Kasumi-1 (cell line): ENCODE data around the gene NNMT.
"Not testable (repeated sequence)": the region's sequence is repeated elsewhere in the genome, so short reads cannot be mapped to it uniquely, and the experiment has no call there.

ENCODE experiments used
- DNase-seq, 2 experiments: peaks; one replicate each; lab custom pipeline; 2025; lab: John Stamatoyannopoulos, UW

Gene NNMT

DNA sequence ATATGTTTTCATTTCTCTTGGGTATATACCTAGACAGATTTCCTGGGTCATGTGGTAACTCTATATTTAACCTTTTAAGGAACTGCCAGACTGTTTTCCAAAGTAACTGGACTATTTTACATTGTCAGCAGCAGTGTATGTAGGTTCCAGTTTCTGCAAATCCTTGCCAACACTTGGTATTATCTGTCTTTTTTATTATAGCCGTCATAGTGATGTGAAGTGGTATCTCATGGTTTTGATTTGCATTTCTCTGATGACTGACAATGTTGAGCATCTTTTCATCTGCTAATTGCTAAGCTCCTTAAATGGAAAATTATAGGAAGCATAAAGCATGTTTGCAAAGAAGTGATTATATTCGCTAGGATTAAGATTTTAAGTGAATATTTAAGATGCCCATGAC is 13.9 kb downstream of the NNMT start:
- no peak for DNase-seq

DNA sequence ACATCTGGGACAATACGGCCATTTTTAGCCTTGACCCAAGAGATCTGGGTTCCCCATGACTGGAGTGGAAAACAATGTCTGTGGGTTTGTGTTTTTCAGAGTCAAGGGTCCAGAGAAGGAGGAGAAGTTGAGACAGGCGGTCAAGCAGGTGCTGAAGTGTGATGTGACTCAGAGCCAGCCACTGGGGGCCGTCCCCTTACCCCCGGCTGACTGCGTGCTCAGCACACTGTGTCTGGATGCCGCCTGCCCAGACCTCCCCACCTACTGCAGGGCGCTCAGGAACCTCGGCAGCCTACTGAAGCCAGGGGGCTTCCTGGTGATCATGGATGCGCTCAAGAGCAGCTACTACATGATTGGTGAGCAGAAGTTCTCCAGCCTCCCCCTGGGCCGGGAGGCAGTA is 15.7 kb downstream of the NNMT start:
- no peak for DNase-seq

DNA sequence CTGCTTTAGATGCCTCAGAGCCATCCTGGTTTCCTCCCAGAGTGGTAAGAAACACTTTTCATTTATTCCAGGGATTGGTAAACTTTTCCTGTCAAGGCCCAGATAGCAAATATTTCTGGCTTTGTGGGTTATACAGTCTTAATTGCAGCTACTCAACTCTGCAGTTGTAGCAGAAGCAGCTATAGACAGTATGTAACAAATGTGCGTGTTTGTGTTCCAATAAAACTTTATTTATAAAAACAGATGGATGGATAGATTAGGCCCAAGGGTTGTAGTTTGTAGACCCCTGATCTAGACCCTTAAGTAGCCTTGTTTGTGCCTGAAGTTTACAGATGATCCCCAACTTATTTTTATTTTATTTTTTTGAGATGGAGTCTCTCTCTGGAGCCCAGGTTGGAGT is 17.9 kb downstream of the NNMT start:
- no peak for DNase-seq

DNA sequence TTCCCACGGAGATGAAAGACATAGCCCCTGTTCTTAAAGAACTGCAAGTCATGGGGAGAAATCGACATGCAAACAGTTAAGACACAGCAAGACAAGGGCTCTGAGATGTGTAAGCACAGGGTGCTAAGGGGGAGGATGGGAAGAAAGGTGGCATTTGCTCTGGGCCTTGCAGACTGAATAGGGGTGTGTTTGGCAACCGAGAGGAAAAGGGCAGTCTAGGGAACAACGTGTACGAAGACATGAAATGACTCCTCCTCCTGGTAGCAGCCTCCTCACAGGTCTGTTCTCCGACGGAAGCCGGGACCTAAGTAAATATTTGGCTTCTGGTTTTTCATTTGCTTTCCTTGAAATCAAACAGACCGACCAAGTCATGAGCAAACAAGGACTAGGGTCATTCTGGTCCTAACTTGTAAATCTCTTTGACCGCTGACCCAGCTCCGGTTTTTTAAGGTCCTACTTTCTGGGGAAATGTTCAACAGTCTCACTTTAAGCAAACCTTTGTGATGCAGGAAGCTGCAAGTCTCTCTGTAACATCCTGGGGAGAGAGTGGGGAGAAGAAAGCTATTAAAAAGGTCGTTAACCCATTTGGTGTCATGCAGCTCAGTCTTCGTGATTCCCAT is 19.7 kb downstream of the NNMT start:
- no peak for DNase-seq

DNA sequence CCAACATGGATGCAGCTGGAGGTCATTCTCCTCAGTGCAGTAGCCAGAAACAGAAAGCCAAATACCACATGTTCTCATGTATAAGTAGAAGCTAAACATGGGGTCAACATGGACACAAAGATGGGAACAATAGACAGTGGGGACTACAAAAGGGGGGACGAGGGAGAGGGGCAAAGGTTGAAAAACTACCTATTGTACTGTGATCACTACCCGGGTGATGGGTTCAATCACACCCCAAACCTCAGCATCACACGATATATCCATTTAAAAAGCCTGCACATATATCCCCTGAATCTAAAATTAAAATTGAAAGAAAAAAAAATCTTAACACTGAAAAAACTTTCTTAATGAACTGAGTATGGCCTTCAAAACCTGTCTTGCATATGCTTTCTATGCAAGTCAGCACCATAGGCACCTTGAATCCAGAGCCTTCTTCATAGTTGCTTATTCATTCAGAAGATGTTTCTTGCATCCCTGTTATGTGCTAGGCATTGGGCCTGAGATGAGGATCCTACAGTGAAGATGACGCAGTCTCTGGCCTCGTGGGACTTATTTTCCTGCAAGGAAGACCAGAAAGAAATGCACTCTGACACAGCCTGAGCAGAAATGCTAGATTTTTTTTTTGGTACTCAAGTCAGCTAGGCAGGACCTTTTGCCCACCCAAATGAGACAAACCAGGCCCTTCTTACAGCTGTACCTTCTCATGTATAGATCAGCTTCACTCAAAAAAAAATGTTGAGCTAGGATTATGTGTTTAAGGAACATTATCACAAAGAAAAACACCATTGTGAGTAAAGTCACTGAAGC is 21.0 kb downstream of the NNMT start:
- DNase-seq: no peak

DNA sequence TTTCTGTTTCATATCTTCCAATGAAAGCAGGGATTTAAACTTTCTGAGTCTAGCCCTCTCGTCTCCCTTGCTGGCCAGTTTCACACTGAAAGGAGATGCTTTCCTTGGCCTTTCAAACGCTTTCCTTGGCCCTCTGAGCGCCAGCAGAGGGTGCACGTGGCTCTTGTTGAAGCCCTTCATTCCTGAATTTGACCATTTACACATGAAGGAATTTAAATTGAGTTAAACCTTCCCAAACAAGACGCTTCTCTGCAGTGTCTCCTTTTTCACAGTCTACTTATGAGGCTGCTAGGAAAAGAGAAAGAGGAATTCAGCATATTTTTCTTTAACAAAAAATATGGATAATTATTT is 21.6 kb downstream of the NNMT start:
- DNase-seq: no peak

DNA sequence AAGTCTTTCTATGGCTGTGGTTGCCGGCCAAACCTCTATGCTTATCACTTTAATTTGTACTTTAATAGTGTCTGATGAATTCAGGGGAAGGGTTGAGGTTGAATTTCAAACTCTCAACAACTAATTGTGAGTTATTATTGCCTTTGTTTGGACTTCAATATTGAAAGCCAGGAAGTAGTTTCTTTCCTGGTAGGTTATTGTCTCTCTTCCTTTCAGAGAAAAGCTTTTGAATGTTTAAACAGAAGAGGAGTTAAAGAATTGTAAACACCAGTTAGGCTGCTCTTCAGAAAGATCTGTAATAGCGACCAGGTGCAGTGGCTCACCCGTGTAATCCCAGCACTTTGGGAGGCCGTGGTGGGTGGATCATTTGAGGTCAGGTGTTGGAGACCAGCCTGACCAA is 22.2 kb downstream of the NNMT start:
- no peak for DNase-seq

DNA sequence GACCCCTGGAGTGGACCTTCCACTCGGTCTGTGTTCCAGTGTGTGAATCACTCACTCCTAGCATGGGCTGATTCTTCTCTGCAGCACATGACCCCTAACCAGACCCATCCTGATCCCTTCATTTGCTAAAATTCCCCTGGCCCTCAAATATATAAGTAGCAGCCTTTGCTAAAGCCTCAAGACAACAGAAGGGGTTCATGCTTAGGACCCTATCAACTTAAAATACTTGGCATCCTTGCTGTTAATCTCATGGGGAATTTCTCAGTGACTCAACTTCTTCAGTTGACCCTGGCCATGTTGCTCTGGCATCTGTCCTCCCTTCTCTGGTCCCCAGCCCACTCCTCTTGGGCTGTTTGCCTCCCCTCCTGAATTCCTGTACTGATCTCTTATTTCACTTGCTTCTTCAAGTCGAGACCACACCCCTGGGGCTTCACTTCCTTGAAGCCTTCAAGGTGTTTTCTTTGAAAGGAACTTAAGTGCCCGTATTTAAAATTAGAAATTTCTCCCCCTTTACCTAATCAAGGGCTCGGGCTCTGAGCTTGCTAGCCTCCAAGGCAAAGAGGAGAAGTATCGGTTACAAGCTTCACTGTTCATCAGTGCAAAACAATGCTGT is 23.6 kb downstream of the NNMT start:
- no peak for DNase-seq

DNA sequence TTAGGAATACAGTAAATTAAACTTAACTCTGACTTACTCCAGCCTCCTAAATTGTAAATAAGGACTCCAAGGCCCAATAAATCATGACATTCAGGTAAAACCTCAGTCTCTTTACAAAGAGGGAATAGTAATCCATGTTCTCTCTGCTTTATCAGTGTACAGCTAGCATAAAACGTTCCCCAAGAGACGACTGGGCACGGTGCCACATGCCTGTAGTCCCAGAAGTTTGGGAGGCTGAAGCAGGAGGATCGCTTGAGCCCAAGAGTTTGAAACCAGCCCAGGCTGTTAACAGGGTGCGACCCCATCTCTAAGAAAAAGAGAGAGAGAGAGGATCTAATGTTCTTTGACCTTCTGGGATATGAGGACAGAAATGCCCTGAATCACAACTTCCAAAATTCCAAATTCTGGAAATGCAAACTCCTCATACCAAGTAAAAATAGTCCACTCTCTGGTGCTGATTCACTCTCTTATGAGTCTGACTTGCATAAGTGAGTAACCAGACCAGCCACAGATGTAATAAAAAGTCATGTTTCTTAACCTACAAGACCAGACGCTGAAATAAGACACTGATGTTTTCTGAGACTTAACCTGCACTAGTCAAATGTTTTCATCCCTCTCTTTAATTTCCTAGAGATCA is 25.5 kb downstream of the NNMT start:
- no peak for DNase-seq

DNA sequence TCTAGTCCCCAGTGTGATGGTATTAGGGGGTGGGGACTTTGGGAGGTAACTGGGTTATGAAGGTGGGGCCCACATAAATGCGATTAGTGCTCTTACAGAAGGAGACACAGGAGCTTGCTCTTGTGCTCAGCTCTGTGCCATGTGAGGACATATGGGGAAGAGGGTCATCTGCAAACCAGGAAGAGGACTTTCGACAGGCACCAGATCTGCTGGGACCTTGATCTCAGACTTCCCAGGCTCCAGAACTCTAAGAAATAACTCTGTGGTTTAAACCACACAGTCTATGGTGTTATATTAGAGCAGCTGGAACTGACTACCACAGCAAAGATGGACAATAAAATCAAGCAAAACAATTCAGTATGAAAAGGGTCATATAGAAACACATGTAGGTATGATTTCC is 26.7 kb downstream of the NNMT start:
- DNase-seq: no peak

DNA sequence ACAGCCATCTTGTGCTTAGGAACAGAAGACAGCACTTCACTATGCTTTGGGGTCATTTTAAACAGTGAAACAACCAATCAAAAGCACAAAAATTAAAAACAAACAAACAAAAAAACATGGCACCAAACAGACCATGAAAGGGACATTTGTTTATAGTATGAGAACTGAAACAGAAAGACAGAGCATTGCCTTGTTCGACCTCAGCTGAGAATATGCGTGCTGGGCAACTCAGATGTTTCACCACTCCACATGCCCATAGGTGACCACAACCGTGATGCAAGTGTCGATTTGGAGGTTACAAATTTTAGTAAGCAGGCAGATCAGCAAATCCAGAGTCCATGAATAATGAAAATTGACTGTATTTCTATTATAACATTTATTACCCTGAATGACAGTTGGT is 30.0 kb downstream of the NNMT start:
- no peak for DNase-seq

DNA sequence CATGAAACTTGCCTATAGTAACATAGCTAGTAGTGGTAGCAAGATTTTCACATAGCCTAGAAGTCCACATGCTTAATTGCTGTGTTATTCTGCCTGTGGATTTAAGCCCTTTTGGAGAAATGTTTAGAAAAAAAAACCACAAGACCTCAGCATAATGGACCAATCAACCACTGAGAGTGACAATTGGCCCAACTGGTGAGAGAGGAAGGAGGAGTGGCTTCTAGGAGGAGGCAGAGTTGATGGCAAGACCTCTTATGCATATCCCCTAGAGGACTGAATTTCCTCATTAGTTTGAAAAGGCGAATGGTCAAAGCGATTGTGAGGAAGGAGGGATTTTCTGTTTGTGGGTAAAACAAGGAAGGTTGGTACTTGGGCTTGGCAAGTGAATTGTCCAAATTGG is 30.6 kb downstream of the NNMT start:
- DNase-seq: no peak

DNA sequence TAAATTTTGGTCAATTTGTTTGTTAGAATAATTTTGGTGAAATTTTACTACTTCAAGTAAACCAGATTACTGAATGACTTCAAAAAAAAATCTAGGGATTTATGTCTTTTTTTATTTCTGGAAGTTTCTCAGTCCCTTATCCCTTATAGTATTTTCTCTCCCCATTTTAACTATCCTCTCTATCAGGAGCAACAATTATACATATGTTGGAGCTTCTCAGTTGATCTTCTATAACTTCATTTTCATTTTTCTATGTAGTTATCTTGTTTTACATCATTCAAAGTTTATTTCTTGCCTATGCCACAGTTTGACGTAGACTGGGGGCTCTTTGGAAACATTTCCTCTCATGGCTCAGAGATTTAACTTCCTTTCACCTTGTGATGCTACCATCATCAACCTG is 34.2 kb downstream of the NNMT start:
- no peak for DNase-seq

DNA sequence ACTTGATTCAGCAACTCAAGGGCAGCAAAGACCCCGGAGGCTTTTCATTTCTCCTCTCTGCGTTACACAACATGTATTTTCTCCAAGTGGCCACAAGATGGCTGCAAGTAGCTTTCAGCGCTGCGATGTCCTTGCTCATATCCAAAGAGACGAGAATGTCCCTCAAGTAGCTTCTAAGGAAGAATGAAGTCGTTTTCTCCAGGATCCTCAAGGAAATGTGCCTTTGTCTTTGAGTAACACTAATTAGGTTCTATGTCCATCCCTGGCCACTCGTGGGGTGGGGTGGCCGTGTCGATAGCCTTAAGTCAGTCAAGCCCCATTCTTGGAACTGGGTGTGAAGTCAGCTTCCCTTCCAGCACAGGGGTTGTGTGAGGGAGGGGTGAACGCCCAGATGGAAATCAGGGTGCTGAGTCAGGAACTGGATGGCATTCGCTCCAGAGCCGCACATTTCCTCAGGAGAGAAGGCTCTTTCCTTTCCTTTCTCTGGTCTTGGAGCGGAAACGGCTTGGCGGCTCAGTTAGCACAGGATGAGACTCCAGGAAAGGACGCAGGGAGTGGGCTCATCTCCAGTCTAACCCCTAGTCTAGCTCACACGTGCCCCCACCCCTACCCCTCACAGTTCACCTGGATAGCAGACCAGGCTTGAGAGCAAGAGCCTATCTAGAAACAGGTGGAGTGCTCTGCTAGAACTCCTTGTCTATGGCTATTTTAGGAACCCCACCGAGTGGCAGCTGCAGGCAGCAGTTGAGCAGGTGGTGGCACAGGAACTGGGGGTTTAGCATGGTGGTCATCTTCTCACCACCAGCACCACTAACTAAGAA is 44.3 kb downstream of the NNMT start:
- peak; percentile 72 to 81 for DNase-seq

DNA sequence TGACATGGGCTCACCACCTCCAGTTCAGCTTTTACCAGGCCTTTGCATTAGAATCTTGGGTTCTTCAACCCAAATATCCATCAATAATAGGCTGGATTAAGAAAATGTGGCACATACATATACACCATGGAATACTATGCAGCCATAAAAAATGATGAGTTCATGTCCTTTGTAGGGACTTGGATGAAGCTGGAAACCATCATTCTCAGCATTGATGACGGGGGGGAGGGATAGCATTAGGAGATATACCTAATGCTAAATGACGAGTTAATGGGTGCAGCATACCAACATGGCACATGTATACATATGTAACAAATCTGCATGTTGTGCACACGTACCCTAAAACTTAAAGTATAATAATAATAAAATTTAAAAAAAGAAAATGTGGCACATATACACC is 45.5 kb downstream of the NNMT start:
- not testable (repeated sequence) for DNase-seq

DNA sequence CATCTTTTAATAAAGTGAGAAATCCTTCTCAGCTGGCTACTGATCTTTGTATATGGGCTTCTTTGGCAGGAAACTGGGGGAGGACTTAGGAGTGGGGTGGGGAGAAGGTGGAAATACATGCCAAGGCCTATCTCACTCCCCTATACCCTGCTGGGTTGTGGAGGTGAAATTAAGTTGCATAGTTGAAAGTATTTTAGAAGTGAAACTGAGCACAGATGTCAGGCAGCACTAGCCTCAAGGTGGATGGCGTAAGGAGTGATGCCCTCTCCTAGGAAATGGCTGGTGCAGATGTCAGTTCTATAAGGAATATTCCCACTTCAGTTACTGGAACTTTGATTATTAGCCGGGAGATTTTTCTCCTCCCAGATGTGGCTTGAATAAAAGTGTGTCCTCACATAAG is 46.3 kb downstream of the NNMT start:
- DNase-seq: no peak

DNA sequence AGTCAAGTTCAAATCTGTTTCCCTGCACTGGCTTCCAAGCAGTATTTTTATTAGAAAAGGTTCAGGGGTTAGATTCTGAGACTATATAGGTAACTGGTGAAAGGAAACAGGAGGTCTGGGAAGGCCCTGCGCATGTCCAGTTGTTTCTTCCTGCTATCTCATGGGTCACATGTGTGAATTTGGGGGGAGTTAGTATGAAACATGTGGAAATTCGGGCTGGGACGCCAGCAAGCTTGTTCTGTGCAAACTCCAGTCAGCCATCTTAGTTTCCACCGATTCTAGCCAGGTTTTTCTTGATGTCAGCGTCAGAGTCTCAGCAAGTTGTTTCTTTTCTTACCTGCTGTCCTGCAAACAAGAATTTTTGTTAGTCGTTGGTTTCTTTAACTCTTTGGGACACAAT is 46.8 kb downstream of the NNMT start:
- no peak for DNase-seq

DNA sequence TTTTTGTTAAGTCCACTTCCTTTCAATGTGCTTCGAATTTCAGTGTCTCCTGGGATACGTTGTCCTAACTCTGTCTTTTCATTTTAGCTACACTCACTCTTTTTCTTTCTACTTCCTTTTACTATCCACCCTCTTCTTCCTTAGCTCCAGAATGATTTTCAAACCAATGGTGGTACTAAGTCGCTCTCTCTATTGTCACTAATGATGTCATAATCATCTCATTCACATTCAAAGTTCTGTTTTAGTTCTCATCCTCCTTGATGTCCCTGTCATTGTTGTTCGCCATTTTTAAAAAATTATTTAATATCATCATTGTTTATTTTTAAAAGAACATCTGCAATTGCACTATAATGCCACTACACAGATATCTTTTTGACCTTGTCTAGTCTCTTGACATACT is 47.3 kb downstream of the NNMT start:
- DNase-seq: no peak

DNA sequence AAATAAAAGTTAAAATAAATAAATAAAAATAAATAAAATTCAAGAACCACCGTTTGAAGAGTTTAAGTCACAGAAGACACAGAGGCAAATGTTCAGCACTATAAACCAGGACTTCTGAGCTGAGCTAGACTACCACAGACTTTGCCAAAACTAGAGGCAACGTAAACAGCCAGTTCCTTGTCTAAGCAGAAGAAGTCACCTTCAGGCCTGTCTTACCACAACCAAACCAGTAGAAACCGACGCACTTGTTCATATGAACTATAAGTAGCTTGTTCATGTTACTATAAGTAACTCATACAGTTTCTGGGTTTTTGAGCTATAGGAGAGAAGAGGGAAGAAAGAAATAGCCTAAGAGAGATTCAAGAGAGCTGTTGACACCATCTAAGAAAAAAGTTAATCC is 48.3 kb downstream of the NNMT start:
- no peak for DNase-seq

DNA sequence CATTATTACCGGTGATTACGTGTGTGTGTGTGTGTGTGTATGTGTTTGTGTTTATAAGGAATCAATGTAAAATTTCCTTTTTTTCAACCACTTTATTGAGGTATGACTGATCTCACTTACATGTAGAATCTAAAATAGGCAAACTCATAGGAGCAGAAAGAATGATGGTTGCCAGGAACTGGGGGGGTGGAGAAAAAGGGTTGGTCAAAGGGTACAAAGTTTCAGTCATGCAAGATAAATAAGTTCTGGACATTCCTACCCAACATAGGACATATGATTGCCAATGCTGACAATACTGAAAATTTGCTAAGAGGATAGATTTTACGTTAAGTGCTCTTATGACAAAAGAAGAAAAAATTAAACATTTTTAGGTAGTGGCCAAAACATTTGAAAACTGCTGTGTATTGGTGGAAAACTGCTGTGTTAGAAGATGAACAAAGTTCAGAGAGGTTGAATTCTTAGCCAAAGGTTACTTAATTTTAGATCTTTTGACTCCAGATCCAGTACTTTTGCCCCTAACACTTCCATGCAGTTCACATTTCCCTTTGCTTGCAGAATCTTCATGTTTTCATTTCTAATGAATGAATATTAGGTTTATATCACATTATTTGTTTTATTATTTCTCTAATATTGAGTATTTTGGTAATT is 49.5 kb downstream of the NNMT start:
- DNase-seq: no peak

DNA sequence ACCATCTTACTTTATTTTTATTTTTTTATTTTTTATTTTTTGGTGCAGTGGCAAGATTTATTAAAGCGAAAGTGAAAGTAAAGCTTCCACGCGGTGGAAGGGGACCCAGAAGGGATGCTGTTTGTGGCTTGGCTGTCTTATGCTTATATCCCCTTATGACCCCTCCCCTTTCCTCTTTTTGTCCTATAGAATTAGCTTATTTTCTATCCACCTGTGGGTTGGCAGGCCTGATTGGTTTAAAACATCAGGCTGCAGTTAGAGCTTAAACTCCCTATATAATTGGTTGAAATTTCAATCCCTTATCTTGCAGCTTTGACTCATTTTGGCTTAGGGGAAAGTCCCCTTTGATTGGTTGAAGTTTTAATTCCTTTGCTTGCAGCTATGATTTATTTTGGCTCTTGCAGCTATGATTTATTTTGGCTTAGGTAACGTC is 50.5 kb downstream of the NNMT start:
- no peak for DNase-seq
